ENCODE data around the gene S100Z.

S100Z gene

GRCh38 chr5:76849419-76850291 lies at the start of gene S100Z:
S100Z (plus strand) TSS chr5:76850014; CDS start chr5:76875360, 25,346 bp downstream.
- Histone ChIP-seq H3K36me3 (no peaks in the 10 kb centered on the region), H3K4me3 (ENCODE audit: low read depth, low read length) (no peak within 1 kb of the TSS), H3K9me3 (ENCODE audit: severe bottlenecking) (no peaks in the 10 kb centered on the region), H3K27ac (no peak within 1 kb of the TSS), H3K27me3 (ENCODE audit: insufficient read depth, low read depth, severe bottlenecking) (no peaks in the 10 kb centered on the region)
- no peak for DNase-seq
- TF ChIP-seq, protein P1, sequence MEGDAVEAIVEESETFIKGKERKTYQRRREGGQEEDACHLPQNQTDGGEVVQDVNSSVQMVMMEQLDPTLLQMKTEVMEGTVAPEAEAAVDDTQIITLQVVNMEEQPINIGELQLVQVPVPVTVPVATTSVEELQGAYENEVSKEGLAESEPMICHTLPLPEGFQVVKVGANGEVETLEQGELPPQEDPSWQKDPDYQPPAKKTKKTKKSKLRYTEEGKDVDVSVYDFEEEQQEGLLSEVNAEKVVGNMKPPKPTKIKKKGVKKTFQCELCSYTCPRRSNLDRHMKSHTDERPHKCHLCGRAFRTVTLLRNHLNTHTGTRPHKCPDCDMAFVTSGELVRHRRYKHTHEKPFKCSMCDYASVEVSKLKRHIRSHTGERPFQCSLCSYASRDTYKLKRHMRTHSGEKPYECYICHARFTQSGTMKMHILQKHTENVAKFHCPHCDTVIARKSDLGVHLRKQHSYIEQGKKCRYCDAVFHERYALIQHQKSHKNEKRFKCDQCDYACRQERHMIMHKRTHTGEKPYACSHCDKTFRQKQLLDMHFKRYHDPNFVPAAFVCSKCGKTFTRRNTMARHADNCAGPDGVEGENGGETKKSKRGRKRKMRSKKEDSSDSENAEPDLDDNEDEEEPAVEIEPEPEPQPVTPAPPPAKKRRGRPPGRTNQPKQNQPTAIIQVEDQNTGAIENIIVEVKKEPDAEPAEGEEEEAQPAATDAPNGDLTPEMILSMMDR (IDR thresholded peaks at IDR 0.05; ENCODE audit: low read depth, low read length): no peak

- DNase-seq: no peak
- Histone ChIP-seq H3K9me3 (ENCODE audit: severe bottlenecking) (no peaks in the 10 kb centered on the region), H3K27me3 (ENCODE audit: insufficient read depth, low read depth, severe bottlenecking) (no peaks in the 10 kb centered on the region), H3K36me3 (no peaks in the 10 kb centered on the region), H3K27ac (no peak overlapping the region), H3K4me3 (ENCODE audit: low read depth, low read length) (no peak overlapping the region)
- TF ChIP-seq, protein P1 (IDR thresholded peaks at IDR 0.05; ENCODE audit: low read depth, low read length): no peak
Observed at GRCh38 chr5:76800579-76800978, 49.2 kb upstream of the S100Z start.

DNA sequence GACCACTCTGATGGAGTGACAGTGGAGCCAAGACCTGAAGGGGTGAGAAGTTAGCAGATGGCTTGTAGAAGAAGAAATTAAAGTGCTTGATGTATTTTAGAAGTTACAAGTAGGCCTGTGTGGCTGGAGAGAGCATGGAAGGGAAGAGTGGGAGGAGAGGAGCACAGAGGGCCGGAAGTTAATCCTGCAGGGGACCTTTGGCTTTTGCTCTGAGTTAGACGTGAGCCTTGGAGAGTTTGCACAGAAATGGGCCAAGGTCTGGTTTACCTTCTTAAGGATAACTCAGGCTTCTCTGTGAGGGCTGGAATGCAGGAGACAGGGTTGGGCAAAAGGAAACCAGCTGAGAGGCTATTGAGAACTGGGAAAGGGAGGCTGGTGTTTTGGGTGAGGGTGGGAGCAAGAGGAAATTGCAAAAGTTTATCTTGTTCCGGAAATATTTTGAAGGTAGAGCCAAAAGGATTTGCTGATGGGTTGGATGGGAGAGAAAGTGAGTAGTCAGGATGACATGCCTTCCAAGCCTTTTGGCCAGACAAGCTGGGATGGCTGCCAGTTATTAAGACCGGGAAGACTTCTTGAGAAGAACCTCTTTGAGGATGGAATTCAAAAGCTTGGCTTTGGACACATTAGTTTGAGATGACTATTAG lies 48.5 kb upstream of the S100Z start:
- H3K27me3 ChIP-seq (ENCODE audit: insufficient read depth, low read depth, severe bottlenecking): no peaks in the 10 kb centered on the region
- TF ChIP-seq, protein P1 (IDR thresholded peaks at IDR 0.05; ENCODE audit: low read depth, low read length): no peak
- H3K4me3 ChIP-seq (ENCODE audit: low read depth, low read length): no peak overlapping the region
- no peaks in the 10 kb centered on the region for H3K9me3 ChIP-seq (ENCODE audit: severe bottlenecking)
- no peak for DNase-seq
- no peak overlapping the region for H3K27ac ChIP-seq
- no peaks in the 10 kb centered on the region for H3K36me3 ChIP-seq

GRCh38 chr5:76801803-76802195 lies 48.0 kb upstream of the S100Z start:
- no peak for DNase-seq
- Histone ChIP-seq H3K9me3 (ENCODE audit: severe bottlenecking) (no peaks in the 10 kb centered on the region), H3K36me3 (no peaks in the 10 kb centered on the region), H3K27me3 (ENCODE audit: insufficient read depth, low read depth, severe bottlenecking) (no peaks in the 10 kb centered on the region), H3K27ac (no peak overlapping the region), H3K4me3 (ENCODE audit: low read depth, low read length) (no peak overlapping the region)
- TF ChIP-seq, protein P1 (IDR thresholded peaks at IDR 0.05; ENCODE audit: low read depth, low read length): no peak

DNA sequence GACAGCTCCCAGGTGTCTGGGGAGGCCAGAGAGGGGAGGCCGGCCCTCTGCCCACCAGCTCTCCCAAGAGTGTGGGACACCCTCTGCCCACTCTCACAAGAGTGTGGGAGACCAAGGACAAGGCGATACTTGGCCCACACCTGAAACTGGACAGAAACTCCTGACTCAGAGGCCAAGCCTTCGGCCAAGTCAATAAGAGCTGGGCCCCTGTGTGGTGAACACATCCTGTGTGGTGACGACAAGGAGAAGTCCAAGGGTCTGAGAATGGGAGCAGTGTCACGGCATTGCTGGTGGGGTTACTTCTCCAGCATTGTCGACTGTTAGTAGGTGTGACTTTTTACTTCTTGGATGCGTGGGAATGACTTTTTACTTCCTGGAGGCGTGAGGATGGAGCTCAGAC lies 45.5 kb upstream of the S100Z start:
- no peak overlapping the region for H3K4me3 ChIP-seq (ENCODE audit: low read depth, low read length)
- DNase-seq: no peak
- no peaks in the 10 kb centered on the region for H3K9me3 ChIP-seq (ENCODE audit: severe bottlenecking)
- no peak overlapping the region for H3K27ac ChIP-seq
- no peaks in the 10 kb centered on the region for H3K27me3 ChIP-seq (ENCODE audit: insufficient read depth, low read depth, severe bottlenecking)
- TF ChIP-seq, protein P1 (IDR thresholded peaks at IDR 0.05; ENCODE audit: low read depth, low read length): no peak
- H3K36me3 ChIP-seq: no peaks in the 10 kb centered on the region
